Left lung (tissue), 10 donors: Measurements from ENCODE around the gene FMO3. TPM values are rescaled to one million over a fixed set of nuclear protein-coding genes. Genes with fewer than 3 reads are reported as not detected.

Experiments used
- ATAC-seq: fragments of 200-7000 bp; cut with Tn5 transposase; one replicate; pipeline ENCODE4 v1.9.1; 2020; ENCODE audit warnings: moderate library complexity
- DNase-seq, 4 donors: peaks; one replicate each; pipeline ENCODE4 v3.0.0-alpha.2; 2013 to 2020
- H3K27ac ChIP-seq, 2 donors: fragments of 200-600 bp; sonication (generic) in 1 of 2; one replicate each; pipeline versions ENCODE4 v1.5.0 to v1.8.0; 2020 to 2021
- H3K27me3 ChIP-seq, 2 donors: fragments of 200-600 bp; sonication (generic) in 1 of 2; one replicate each; pipeline versions ENCODE4 v1.5.0 to v1.8.0; 2020 to 2021
- H3K36me3 ChIP-seq, 2 donors: fragments of 200-600 bp; sonication (generic) in 1 of 2; one replicate each; pipeline versions ENCODE4 v1.5.0 to v1.8.0; 2020 to 2021
- H3K4me1 ChIP-seq, 2 donors: fragments of 200-600 bp; one replicate each; pipeline ENCODE4 v1.8.0; 2021
- H3K4me3 ChIP-seq, 2 donors: fragments of 200-600 bp; sonication (generic) in 1 of 2; one replicate each; pipeline versions ENCODE4 v1.5.0 to v1.8.0; 2020 to 2021; ENCODE audit warnings: mild to moderate bottlenecking in 1 of 2
- H3K9me3 ChIP-seq, 2 donors: fragments of 200-600 bp; sonication (generic) in 1 of 2; one replicate each; pipeline versions ENCODE4 v1.5.0 to v1.8.0; 2020 to 2021
- intact Hi-C, 2 donors: fragments of 100-400 bp; cut with DNase I; formaldehyde crosslinking; loops; one replicate each; pipeline versions ENCODE4 v1.11.2 to v1.14.2; 2022
- polyA plus RNA-seq, 6 donors: library from polyadenylated mRNA; unstranded; fragments of 120-200 nt; gene quantifications; one replicate each; pipeline ENCODE4 v1.2.1, GENCODE V29; 2013; ENCODE audit not compliant: insufficient read length in 6 of 6
- total RNA-seq, 2 donors: library from RNA; stranded (reverse); fragmentation: NEBNext Ultra II Directional; extraction: Animal tissue kit (Norgen Biotek cat#: 25700); gene quantifications; one replicate each; pipeline ENCODE4 v1.2.1, GENCODE V29; 2021
- TF ChIP-seq, protein P1 (sequence below), 2 donors: fragments of 200-600 bp; sonication (generic) in 1 of 2; IDR thresholded peaks; one replicate each; pipeline versions ENCODE4 v1.5.0 to v1.8.0; 2021; ENCODE audit warnings: antibody characterized with exemption in 2 of 2
- donor health status: DM: no; HTN: yes; CAD: no.
- donor health status: DM: no; HTN: no; CAD: no.

The FMO3 gene
- total and polyA plus RNA-seq, 8 donors: 0.97 to 5.4 (median 1.7) TPM

DNA sequence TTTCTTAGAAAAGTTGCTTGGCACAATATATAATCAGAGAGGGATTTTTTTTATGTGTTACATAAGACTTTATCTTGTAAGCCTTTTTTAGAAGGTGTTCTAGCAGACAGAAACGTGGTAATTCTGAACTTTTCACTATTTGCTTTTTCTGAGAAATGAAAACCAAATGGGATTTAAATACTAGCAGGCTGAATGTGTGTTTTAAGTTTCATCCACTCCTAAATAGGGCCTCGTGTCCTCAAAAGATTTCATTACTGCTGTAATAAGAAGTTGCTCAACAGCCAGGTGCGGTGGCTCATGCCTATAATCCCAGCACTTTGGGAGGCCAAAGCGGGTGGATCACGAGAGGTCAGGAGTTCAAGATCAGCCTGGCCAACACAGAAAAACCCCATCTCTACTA lies 49.7 kb downstream of the FMO3 start:
- ATAC-seq (no peak), DNase-seq (no peak)
- peak overlapping the region in 1 of 2 donors; percentile 81 for H3K27ac ChIP-seq
- H3K4me3 ChIP-seq: no peak overlapping the region
- no peaks in the 10 kb centered on the region for H3K36me3 ChIP-seq
- TF ChIP-seq, protein P1, sequence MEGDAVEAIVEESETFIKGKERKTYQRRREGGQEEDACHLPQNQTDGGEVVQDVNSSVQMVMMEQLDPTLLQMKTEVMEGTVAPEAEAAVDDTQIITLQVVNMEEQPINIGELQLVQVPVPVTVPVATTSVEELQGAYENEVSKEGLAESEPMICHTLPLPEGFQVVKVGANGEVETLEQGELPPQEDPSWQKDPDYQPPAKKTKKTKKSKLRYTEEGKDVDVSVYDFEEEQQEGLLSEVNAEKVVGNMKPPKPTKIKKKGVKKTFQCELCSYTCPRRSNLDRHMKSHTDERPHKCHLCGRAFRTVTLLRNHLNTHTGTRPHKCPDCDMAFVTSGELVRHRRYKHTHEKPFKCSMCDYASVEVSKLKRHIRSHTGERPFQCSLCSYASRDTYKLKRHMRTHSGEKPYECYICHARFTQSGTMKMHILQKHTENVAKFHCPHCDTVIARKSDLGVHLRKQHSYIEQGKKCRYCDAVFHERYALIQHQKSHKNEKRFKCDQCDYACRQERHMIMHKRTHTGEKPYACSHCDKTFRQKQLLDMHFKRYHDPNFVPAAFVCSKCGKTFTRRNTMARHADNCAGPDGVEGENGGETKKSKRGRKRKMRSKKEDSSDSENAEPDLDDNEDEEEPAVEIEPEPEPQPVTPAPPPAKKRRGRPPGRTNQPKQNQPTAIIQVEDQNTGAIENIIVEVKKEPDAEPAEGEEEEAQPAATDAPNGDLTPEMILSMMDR (IDR thresholded peaks at IDR 0.05): no peak
- intact Hi-C loops: no loop called here
- no peaks in the 10 kb centered on the region for H3K27me3 ChIP-seq
- H3K9me3 ChIP-seq: peaks cover 0 to 3% of the 10 kb centered on the region in 2 donors
- H3K4me1 ChIP-seq: peaks cover 0 to 7% of the 10 kb centered on the region in 2 donors

DNA sequence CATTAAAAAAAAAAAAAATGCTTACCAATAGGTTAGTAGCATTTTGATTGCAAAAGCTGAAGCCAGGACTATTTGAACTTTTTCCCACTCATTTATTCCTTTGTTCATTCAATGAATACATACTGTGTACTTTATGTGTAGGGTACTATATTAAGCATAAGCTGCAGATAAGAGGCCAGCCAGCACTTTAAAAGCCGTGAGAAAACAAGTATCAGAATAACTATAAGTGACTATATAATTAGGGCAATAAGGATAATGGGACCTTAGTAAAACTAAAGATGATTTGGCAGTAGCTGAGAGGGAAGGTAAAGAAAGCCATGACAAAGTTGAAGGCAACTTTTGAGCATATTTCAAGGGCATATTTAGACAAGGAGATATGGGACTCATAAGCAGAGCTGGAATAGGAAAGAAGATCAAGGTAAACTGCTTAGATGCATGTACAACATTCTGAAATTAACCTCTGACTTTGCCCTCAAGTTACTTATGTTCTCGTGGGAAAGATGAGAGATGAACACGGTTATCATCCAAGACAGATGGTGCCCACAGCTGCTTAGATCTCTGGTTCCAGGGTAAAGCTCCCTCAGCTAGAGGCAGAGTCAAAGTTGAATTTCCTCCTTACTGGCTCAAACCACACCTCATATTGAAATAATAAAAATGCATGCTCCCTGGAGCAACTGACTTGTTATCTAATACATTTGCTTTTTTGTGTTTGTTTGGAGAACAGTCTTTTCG lies 50.4 kb downstream of the FMO3 start:
- H3K36me3 ChIP-seq: no peaks in the 10 kb centered on the region
- H3K4me1 ChIP-seq: peaks cover 0 to 7% of the 10 kb centered on the region in 2 donors
- ATAC-seq: no peak
- TF ChIP-seq, protein P1 (IDR thresholded peaks at IDR 0.05): no peak
- intact Hi-C loops: no loop called here
- no peaks in the 10 kb centered on the region for H3K27me3 ChIP-seq
- DNase-seq: peak in 2 of 4 donors; percentile 26 to 28
- H3K27ac ChIP-seq: peak overlapping the region in 1 of 2 donors; percentile 81
- H3K9me3 ChIP-seq: peaks cover 0 to 3% of the 10 kb centered on the region in 2 donors
- no peak overlapping the region for H3K4me3 ChIP-seq

DNA sequence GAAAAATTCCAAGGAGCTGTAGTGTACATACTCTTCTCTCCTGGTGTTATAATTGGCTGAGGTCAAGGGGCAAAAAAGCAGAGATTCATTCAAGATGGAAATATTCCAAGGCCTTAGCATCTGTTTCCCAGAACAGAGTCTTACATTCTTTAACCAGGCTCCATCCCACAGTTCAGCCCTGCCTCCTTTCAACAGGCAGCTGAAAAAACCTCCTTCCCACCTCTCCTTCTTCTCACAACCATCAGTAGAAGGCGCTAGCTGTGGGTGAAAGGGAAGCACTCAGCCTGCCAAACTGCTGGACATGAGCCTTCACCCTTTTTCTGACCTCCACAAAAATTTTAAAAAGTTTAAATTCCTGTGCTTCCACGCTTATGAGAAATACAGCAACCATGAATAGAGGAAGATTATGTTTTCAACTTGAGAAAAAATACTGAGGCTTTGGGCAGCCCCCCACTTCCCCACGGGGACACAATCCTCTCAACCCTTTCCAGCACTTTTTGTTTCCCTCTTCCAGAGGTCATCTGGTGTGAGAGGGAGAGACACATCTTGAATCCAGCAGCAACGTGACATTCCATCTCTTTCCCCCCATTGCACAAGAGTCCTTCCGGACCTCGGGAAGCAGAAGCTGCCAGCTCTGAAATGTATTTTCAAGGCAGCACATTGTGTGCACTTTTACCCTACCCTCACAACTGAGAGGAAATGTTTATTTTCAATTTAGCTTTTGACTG lies 51.1 kb downstream of the FMO3 start:
- peak; percentile 79 for ATAC-seq
- intact Hi-C loops: no loop called here
- Histone ChIP-seq H3K27ac (peak overlapping the region; percentile 61 to 81), H3K27me3 (no peaks in the 10 kb centered on the region), H3K4me1 (peaks cover 0 to 7% of the 10 kb centered on the region in 2 donors), H3K36me3 (no peaks in the 10 kb centered on the region), H3K9me3 (peaks cover 0 to 3% of the 10 kb centered on the region in 2 donors), H3K4me3 (no peak overlapping the region)
- peak in 3 of 4 donors; percentile 48 to 91 (median 88) for DNase-seq
- TF ChIP-seq, protein P1 (IDR thresholded peaks at IDR 0.05): no peak

DNA sequence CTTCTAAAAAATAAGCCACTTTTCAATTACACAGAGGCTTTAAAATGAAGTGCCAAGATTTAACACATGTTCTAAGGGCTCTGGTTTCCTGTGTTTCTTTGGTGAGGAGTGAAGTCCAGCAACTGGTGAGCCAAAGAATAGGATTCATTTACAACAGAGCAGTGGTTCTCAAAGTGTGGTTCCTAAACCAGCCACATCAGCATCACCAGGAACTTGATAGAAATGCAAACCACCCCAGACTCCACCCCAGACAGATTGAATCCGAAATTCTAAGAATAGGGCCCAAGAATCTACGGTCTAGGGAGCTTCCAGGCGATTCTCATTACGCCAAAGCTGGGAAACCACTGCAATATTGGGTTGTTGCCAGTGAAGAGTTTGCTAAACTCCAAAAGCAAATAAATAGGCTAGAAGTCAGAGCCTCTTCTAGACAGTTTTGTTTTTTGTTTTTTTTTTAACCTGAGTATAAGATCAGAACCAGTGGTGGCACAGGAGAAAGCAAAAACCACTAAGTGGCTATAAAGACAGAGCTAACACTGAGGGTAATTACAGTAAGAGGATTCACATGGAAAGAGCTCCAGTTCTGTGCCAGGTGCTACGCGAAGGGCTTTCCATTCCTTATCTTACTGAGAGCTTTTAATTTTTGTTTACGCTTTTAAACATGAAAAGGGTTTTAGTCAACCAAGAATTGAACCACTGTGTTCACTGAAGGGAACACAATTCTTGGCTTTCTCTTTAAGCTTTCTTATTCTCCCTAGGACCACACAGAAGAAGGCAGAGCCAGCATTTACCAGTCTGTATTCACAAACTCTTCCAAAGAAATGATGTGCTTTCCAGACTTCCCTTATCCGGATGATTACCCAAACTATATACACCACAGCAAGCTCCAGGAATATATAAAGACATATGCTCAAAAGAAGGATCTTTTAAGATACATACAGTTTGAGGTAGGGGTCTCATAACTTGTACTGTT lies 52.0 kb downstream of the FMO3 start:
- DNase-seq (peak in 1 of 4 donors; percentile 75), ATAC-seq (peak; percentile 65)
- H3K27me3 ChIP-seq: no peaks in the 10 kb centered on the region
- peaks cover 0 to 7% of the 10 kb centered on the region in 2 donors for H3K4me1 ChIP-seq
- no peak overlapping the region for H3K4me3 ChIP-seq
- intact Hi-C loops: no loop called here
- TF ChIP-seq, protein P1 (IDR thresholded peaks at IDR 0.05): no peak
- H3K9me3 ChIP-seq: peaks cover 0 to 3% of the 10 kb centered on the region in 2 donors
- peak overlapping the region; percentile 61 to 81 for H3K27ac ChIP-seq
- H3K36me3 ChIP-seq: no peaks in the 10 kb centered on the region
